ENCODE results near the gene NPC1. TPM values are rescaled to one million over a fixed set of nuclear protein-coding genes. Genes with fewer than 3 reads are reported as not detected.
A peak's percentile ranks its signal among the peaks of the same experiment; 100 is the strongest.

The NPC1 gene
- total RNA-seq, result 10 to 100 TPM; 62.9 to 64.5 TPM
- 10 to 100 TPM; 14.0 to 21.9 TPM for polyA plus RNA-seq

- intact Hi-C loops (cut with micrococcal nuclease), result loop anchor here (1.0 to 5.0 kb wide), 11 partner anchors 12 to 654 kb away; partner anchors contain the start of genes RBBP8, RIOK3 and RMC1
- Mint-ChIP-seq H3K36me3 (peaks cover 0 to 19% of the 10 kb centered on the region in 2 donors), H3K4me1 (peaks cover 25 to 47% (median 37%) of the 10 kb centered on the region in 4 donors), H3K27me3 (peaks cover 0 to 4% of the 10 kb centered on the region in 2 donors), H3K27ac (peak within 1 kb of the TSS; percentile 95 to 98 (median 97)), H3K4me3 (peak within 1 kb of the TSS; percentile 87 to 96 (median 94)), H3K9me3 (no peaks in the 10 kb centered on the region)
- ChIA-PET CTCF (ENCODE audit: partially characterized antibody) (interaction anchor here (0.7 to 6.1 kb wide), 18 partner anchors 12 to 92 kb away, joined by 3 to 85 read pairs (median 6); no protein-coding TSS in a partner anchor), POLR2A (ENCODE audit: partially characterized antibody) (interaction anchor here (0.7 to 2.4 kb wide), 15 partner anchors 11 to 133 kb away, joined by 3 to 19 read pairs (median 5); partner anchors contain the start of gene RIOK3)
- peak; percentile 91 to 95 (median 94) for DNase-seq
- H3K27me3 ChIP-seq (ENCODE audit: insufficient read depth, low read length), result no peaks in the 10 kb centered on the region
- H3K4me3 ChIP-seq (ENCODE audit: low read length in 2 of 2), result peak within 1 kb of the TSS; percentile 77 to 87
- peak within 1 kb of the TSS; percentile 97 for H3K27ac ChIP-seq (ENCODE audit: low read depth, low read length)
- peaks cover 46% of the 10 kb centered on the region for H3K4me1 ChIP-seq (ENCODE audit: insufficient read depth, low read length)
- no peaks in the 10 kb centered on the region for H3K36me3 ChIP-seq (ENCODE audit: insufficient read depth, low read length)
- H3K9me3 ChIP-seq (ENCODE audit: control insufficient read depth in 1 of 2, low read length in 2 of 2), result no peaks in the 10 kb centered on the region
These were observed at the start of gene NPC1 for GRCh38 chr18:23586249-23587196. Gene NPC1 (minus strand): TSS chr18:23586506. CDS start chr18:23586343, 163 bp downstream.

DNA sequence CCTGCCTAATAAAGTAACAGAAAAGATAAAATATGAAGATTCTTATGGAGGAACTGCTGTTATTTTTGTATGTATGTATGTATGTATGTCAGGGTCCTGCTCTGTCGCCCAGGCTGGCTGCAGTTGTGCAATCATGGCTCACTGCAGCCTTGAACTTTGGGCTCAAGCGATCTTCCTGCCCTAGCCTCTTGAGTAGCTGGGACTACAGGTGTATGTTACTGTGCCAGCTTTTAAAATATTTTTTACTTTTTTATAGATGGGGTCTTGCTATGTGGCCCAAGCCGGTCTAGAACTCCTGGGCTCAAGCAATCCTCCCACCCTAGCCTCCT, 49.7 kb upstream of the NPC1 start:
- Histone ChIP-seq H3K27me3 (ENCODE audit: insufficient read depth, low read length) (no peaks in the 10 kb centered on the region), H3K4me3 (ENCODE audit: low read length in 2 of 2) (no peak overlapping the region), H3K4me1 (ENCODE audit: insufficient read depth, low read length) (no peaks in the 10 kb centered on the region), H3K36me3 (ENCODE audit: insufficient read depth, low read length) (no peaks in the 10 kb centered on the region), H3K9me3 (ENCODE audit: control insufficient read depth in 1 of 2, low read length in 2 of 2) (no peaks in the 10 kb centered on the region), H3K27ac (ENCODE audit: low read depth, low read length) (no peak overlapping the region)
- POLR2A ChIA-PET (ENCODE audit: partially characterized antibody), result no interaction called here
- Mint-ChIP-seq H3K4me3 (no peak overlapping the region), H3K9me3 (no peaks in the 10 kb centered on the region), H3K4me1 (peaks cover 0 to 10% (median 3%) of the 10 kb centered on the region in 4 donors), H3K27ac (no peak overlapping the region), H3K27me3 (peaks cover 0 to 3% of the 10 kb centered on the region in 2 donors), H3K36me3 (no peaks in the 10 kb centered on the region)
- no peak for DNase-seq
- intact Hi-C loops (cut with micrococcal nuclease), result no loop called here
- CTCF ChIA-PET (ENCODE audit: partially characterized antibody), result interaction anchor here (1.3 to 1.9 kb wide), 3 partner anchors 12 to 68 kb away, joined by 3 to 7 read pairs (median 5); no protein-coding TSS in a partner anchor

- no peaks in the 10 kb centered on the region for H3K27me3 ChIP-seq (ENCODE audit: insufficient read depth, low read length)
- ChIA-PET POLR2A (ENCODE audit: partially characterized antibody) (no interaction called here), CTCF (ENCODE audit: partially characterized antibody) (interaction anchor here (1.3 to 1.9 kb wide), 3 partner anchors 12 to 68 kb away, joined by 3 to 7 read pairs (median 5); no protein-coding TSS in a partner anchor)
- Mint-ChIP-seq H3K4me1 (peaks cover 0 to 10% (median 3%) of the 10 kb centered on the region in 4 donors), H3K36me3 (no peaks in the 10 kb centered on the region), H3K27me3 (peaks cover 0 to 3% of the 10 kb centered on the region in 2 donors), H3K4me3 (no peak overlapping the region), H3K9me3 (no peaks in the 10 kb centered on the region), H3K27ac (peak overlapping the region in 1 of 7 donors; percentile 10)
- intact Hi-C loops (cut with micrococcal nuclease), result no loop called here
- no peaks in the 10 kb centered on the region for H3K4me1 ChIP-seq (ENCODE audit: insufficient read depth, low read length)
- H3K4me3 ChIP-seq (ENCODE audit: low read length in 2 of 2), result no peak overlapping the region
- DNase-seq, result no peak
- no peaks in the 10 kb centered on the region for H3K36me3 ChIP-seq (ENCODE audit: insufficient read depth, low read length)
- no peaks in the 10 kb centered on the region for H3K9me3 ChIP-seq (ENCODE audit: control insufficient read depth in 1 of 2, low read length in 2 of 2)
- H3K27ac ChIP-seq (ENCODE audit: low read depth, low read length), result no peak overlapping the region
These were observed 49.2 kb upstream of the NPC1 start for GRCh38 chr18:23635283-23636070.

GRCh38 chr18:23634692-23635091, 48.4 kb upstream of the NPC1 start:
- Histone ChIP-seq H3K27ac (ENCODE audit: low read depth, low read length) (no peak overlapping the region), H3K36me3 (ENCODE audit: insufficient read depth, low read length) (no peaks in the 10 kb centered on the region), H3K4me1 (ENCODE audit: insufficient read depth, low read length) (no peaks in the 10 kb centered on the region), H3K27me3 (ENCODE audit: insufficient read depth, low read length) (no peaks in the 10 kb centered on the region), H3K9me3 (ENCODE audit: control insufficient read depth in 1 of 2, low read length in 2 of 2) (no peaks in the 10 kb centered on the region), H3K4me3 (ENCODE audit: low read length in 2 of 2) (no peak overlapping the region)
- H3K36me3 Mint-ChIP-seq, result no peaks in the 10 kb centered on the region
- H3K4me3 Mint-ChIP-seq, result no peak overlapping the region
- H3K9me3 Mint-ChIP-seq, result no peaks in the 10 kb centered on the region
- H3K27ac Mint-ChIP-seq, result no peak overlapping the region
- H3K27me3 Mint-ChIP-seq, result peaks cover 0 to 3% of the 10 kb centered on the region in 2 donors
- peaks cover 0 to 10% (median 3%) of the 10 kb centered on the region in 4 donors for H3K4me1 Mint-ChIP-seq
- intact Hi-C loops (cut with micrococcal nuclease), result no loop called here
- no peak for DNase-seq
- CTCF ChIA-PET (ENCODE audit: partially characterized antibody), result interaction anchor here (1.3 to 1.9 kb wide), 2 partner anchors 18 to 69 kb away, joined by 5 to 7 read pairs; no protein-coding TSS in a partner anchor
- POLR2A ChIA-PET (ENCODE audit: partially characterized antibody), result no interaction called here

DNA sequence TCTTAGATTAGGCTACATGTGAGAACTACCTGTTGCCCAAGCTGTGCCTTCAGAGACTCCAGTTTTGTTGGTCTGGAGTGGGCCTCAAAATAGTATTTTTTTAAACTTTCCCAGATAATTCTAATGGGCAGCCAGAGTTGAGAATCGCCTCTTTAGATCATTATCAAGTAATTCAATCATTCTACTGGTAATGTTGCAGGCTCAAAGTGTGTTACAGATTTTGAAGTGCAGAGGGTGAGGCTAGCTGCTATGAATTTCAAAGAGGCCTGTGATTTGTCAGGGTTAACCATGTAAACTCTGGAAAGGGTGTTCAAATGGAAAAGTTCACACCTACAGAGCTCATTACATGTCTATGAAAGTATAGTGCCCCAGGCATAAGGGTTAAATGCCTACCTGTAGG, 46.3 kb upstream of the NPC1 start:
- no peaks in the 10 kb centered on the region for H3K4me1 ChIP-seq (ENCODE audit: insufficient read depth, low read length)
- no peaks in the 10 kb centered on the region for H3K36me3 ChIP-seq (ENCODE audit: insufficient read depth, low read length)
- DNase-seq, result no peak
- Mint-ChIP-seq H3K9me3 (no peaks in the 10 kb centered on the region), H3K36me3 (no peaks in the 10 kb centered on the region), H3K4me1 (peaks cover 0 to 10% (median 3%) of the 10 kb centered on the region in 4 donors), H3K27ac (no peak overlapping the region), H3K27me3 (no peaks in the 10 kb centered on the region), H3K4me3 (no peak overlapping the region)
- H3K9me3 ChIP-seq (ENCODE audit: control insufficient read depth in 1 of 2, low read length in 2 of 2), result no peaks in the 10 kb centered on the region
- H3K27ac ChIP-seq (ENCODE audit: low read depth, low read length), result no peak overlapping the region
- intact Hi-C loops (cut with micrococcal nuclease), result no loop called here
- POLR2A ChIA-PET (ENCODE audit: partially characterized antibody), result no interaction called here
- no peak overlapping the region for H3K4me3 ChIP-seq (ENCODE audit: low read length in 2 of 2)
- H3K27me3 ChIP-seq (ENCODE audit: insufficient read depth, low read length), result no peaks in the 10 kb centered on the region
- CTCF ChIA-PET (ENCODE audit: partially characterized antibody), result no interaction called here

DNA sequence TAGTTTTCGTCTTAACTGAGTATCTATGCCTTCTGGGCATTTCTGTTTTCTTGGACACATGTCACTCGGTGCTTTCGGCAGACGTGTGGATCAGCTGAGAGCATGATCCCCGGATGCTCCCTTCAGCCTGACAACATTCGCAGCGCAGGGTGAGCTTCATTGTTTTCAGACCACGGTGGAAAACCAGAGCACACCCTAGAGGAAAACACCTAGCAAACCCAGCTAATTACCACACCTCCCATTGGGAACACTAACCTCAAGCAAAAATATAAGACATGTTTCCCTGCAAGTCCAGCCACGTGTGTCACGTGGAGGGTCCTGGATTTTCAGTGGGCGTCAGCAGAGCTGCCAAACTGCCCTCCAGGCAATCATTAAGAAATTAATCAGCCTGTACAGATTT, 45.4 kb upstream of the NPC1 start:
- no peaks in the 10 kb centered on the region for H3K27me3 ChIP-seq (ENCODE audit: insufficient read depth, low read length)
- no peaks in the 10 kb centered on the region for H3K9me3 Mint-ChIP-seq
- no peaks in the 10 kb centered on the region for H3K27me3 Mint-ChIP-seq
- intact Hi-C loops (cut with micrococcal nuclease), result no loop called here
- no peaks in the 10 kb centered on the region for H3K36me3 Mint-ChIP-seq
- H3K4me3 Mint-ChIP-seq, result no peak overlapping the region
- no peak overlapping the region for H3K4me3 ChIP-seq (ENCODE audit: low read length in 2 of 2)
- no peaks in the 10 kb centered on the region for H3K36me3 ChIP-seq (ENCODE audit: insufficient read depth, low read length)
- H3K4me1 ChIP-seq (ENCODE audit: insufficient read depth, low read length), result no peaks in the 10 kb centered on the region
- DNase-seq, result no peak
- no peaks in the 10 kb centered on the region for H3K9me3 ChIP-seq (ENCODE audit: control insufficient read depth in 1 of 2, low read length in 2 of 2)
- H3K27ac Mint-ChIP-seq, result no peak overlapping the region
- CTCF ChIA-PET (ENCODE audit: partially characterized antibody), result interaction anchor here (0.6 kb wide), 1 partner anchor 704 kb away, joined by 3 read pairs; no protein-coding TSS in a partner anchor
- POLR2A ChIA-PET (ENCODE audit: partially characterized antibody), result no interaction called here
- H3K4me1 Mint-ChIP-seq, result peaks cover 0 to 10% (median 4%) of the 10 kb centered on the region in 4 donors
- no peak overlapping the region for H3K27ac ChIP-seq (ENCODE audit: low read depth, low read length)

Data from CD4-positive, alpha-beta memory T cell (primary cell).